K562 (cell line): ENCODE results near the gene MATN1. TPM values are rescaled to one million over a fixed set of nuclear protein-coding genes. Genes with fewer than 3 reads are reported as not detected.

Experiments used
- FOXA1 ChIP-seq: fragments of 450-650 bp; IDR thresholded peaks from 2 replicates; pipeline ENCODE4 v1.6.1; 2016; ENCODE audit warnings: mild to moderate bottlenecking, borderline replicate concordance
- ILK ChIP-seq: fragments of 450-650 bp; IDR thresholded peaks from 2 replicates; pipeline ENCODE4 v1.6.1; 2016; ENCODE audit warnings: missing genetic modification characterization, low read depth, mild to moderate bottlenecking, missing compliant biosample characterization, moderate library complexity, borderline replicate concordance
- KDM4B ChIP-seq, 2 experiments: fragments of 450-650 bp in 1 of 2; sonication (generic) in 1 of 2; IDR thresholded peaks; 2 replicates each; pipeline ENCODE4 v1.6.1; 2016 to 2017; ENCODE audit warnings: borderline replicate concordance in 2 of 2, antibody characterized with exemption in 1 of 2, low read depth in 1 of 2, mild to moderate bottlenecking in 1 of 2
- LEF1 ChIP-seq: fragments of 450-650 bp; IDR thresholded peaks from 2 replicates; pipeline ENCODE4 v1.6.1; 2016; ENCODE audit warnings: mild to moderate bottlenecking
- TBL1XR1 ChIP-seq, 2 experiments: IDR thresholded peaks; 2 replicates each; pipeline ENCODE4 v1.6.1; 2012; ENCODE audit warnings: improper control_type of control experiment in 2 of 2, low read length in 2 of 2, mild to moderate bottlenecking in 1 of 2
- ZNF143 ChIP-seq: sonication (generic); formaldehyde crosslinking; IDR thresholded peaks from 2 replicates; pipeline ENCODE4 v1.9.0; 2022; ENCODE audit warnings: mild to moderate bottlenecking, missing genetic modification reagents
- ZNF175 ChIP-seq: fragments of 200-800 bp; sonication (Bioruptor generic); IDR thresholded peaks from 2 replicates; pipeline ENCODE4 v1.6.1; 2016; ENCODE audit warnings: low read depth, mild to moderate bottlenecking, missing genetic modification characterization, missing compliant biosample characterization
- ZNF253 ChIP-seq: fragments of 250-450 bp; sonication (Bioruptor Pico); conservative IDR thresholded peaks from 2 replicates; pipeline ENCODE4 v1.6.1; 2021; ENCODE audit warnings: mild to moderate bottlenecking
- ZNF584 ChIP-seq: fragments of 200-800 bp; sonication (Bioruptor generic); IDR thresholded peaks from 2 replicates; pipeline ENCODE4 v1.6.1; 2016; ENCODE audit warnings: low read depth, mild to moderate bottlenecking, missing genetic modification characterization, missing compliant biosample characterization
- ZNF780A ChIP-seq: fragments of 250-450 bp; sonication (Bioruptor Pico); IDR thresholded peaks from 2 replicates; pipeline ENCODE4 v1.5.0; 2021; ENCODE audit warnings: mild to moderate bottlenecking
- polyA plus RNA-seq, 8 experiments: library from polyadenylated mRNA; depleted of rRNA in 4 of 8; stranded (reverse) in 5 of 8; unstranded in 3 of 8; fragments of >200 nt; fragmentation: Nextera tagmentation in 2 of 8; fragmentation: Illumina TruSeq in 1 of 8; extraction: Ambion mirVana in 2 of 8; extraction: Trizol in 1 of 8; gene quantifications; 2 replicates each; pipeline versions ENCODE4 v1.2.1 to v1.2.3, GENCODE V29; 2011 to 2014; ENCODE audit warnings: inconsistent platforms in 1 of 8, missing spikeins in 1 of 8
- total RNA-seq, 7 experiments: library from RNA; depleted of rRNA in 6 of 7; stranded (reverse); fragments of >200 nt in 6 of 7; fragmentation: Illumina TruSeq in 2 of 7; extraction: Trizol in 2 of 7; gene quantifications; 2 replicates each; pipeline versions ENCODE4 v1.2.1 to v1.2.3, GENCODE V29; 2011 to 2021; ENCODE audit warnings: low replicate concordance in 1 of 7
- TF ChIP-seq, protein P1 (sequence below): fragments of 250-450 bp; sonication (Bioruptor Pico); IDR thresholded peaks from 2 replicates; pipeline ENCODE4 v1.4.0; 2020
- TF ChIP-seq, protein P2 (sequence below): sonication (generic); formaldehyde crosslinking; IDR thresholded peaks from 2 replicates; pipeline ENCODE4 v1.8.0; 2022; ENCODE audit warnings: missing genetic modification reagents, mild to moderate bottlenecking, borderline replicate concordance

MATN1 gene
- total and polyA plus RNA-seq, 9 of the 15 experiments (the other 6 are each of a cell fraction or from before 2014, with no cell fraction given): 0.10 to 2.3 (median 1.2) TPM

DNA sequence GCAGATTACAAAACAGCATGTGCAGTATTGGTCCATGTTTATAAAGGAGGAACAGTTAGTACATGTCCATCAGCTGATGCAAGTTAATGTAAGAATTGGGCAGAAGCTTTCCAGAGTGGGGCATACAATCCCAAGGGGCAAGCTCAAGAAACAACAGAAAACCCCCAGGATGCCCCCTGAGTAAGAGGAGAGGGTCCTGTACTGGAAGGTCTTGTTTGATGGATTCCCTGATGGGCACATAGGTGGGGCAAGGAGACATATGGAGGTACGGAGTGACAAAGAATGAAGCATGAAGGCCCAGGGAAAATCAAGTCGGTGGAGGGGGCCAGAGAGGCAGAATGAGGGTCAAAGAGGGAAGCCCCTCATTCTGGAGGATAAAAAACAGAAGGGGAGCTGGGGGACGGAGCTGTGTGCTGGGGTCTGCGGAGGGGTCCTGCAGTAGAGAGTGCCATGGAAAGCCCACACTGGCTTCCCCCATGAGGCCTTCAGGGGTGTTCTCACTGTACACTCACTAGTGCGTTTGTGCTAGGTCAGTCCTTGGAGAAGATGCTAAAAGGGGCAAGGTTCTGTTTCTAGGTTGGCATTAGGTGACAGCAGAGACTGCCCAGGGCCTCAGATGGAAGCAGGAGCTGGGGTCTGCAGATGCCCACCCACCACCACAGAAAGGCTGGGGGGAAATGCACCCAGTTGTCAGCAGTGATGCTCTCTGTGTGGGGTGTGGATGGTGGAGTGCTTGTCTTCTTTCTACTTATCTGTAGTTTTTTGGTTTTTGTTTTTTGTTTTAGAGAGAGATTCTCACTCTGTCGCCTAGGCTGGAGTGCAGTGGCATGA is 12.5 kb upstream of the MATN1 start (continued):
- TF ChIP-seq, protein P1, sequence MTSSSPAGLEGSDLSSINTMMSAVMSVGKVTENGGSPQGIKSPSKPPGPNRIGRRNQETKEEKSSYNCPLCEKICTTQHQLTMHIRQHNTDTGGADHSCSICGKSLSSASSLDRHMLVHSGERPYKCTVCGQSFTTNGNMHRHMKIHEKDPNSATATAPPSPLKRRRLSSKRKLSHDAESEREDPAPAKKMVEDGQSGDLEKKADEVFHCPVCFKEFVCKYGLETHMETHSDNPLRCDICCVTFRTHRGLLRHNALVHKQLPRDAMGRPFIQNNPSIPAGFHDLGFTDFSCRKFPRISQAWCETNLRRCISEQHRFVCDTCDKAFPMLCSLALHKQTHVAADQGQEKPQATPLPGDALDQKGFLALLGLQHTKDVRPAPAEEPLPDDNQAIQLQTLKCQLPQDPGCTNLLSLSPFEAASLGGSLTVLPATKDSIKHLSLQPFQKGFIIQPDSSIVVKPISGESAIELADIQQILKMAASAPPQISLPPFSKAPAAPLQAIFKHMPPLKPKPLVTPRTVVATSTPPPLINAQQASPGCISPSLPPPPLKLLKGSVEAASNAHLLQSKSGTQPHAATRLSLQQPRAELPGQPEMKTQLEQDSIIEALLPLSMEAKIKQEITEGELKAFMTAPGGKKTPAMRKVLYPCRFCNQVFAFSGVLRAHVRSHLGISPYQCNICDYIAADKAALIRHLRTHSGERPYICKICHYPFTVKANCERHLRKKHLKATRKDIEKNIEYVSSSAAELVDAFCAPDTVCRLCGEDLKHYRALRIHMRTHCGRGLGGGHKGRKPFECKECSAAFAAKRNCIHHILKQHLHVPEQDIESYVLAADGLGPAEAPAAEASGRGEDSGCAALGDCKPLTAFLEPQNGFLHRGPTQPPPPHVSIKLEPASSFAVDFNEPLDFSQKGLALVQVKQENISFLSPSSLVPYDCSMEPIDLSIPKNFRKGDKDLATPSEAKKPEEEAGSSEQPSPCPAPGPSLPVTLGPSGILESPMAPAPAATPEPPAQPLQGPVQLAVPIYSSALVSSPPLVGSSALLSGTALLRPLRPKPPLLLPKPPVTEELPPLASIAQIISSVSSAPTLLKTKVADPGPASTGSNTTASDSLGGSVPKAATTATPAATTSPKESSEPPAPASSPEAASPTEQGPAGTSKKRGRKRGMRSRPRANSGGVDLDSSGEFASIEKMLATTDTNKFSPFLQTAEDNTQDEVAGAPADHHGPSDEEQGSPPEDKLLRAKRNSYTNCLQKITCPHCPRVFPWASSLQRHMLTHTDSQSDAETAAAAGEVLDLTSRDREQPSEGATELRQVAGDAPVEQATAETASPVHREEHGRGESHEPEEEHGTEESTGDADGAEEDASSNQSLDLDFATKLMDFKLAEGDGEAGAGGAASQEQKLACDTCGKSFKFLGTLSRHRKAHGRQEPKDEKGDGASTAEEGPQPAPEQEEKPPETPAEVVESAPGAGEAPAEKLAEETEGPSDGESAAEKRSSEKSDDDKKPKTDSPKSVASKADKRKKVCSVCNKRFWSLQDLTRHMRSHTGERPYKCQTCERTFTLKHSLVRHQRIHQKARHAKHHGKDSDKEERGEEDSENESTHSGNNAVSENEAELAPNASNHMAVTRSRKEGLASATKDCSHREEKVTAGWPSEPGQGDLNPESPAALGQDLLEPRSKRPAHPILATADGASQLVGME: no peak
- TF ChIP-seq ZNF584 (CRISPR knock-in tag) (peak; percentile 91), TBL1XR1 (IDR thresholded peaks at IDR 0.05; ENCODE audit: low read length in 2 of 2) (no peak), LEF1 (no peak), KDM4B (IDR thresholded peaks at IDR 0.05; ENCODE audit: borderline replicate concordance in 2 of 2, low read depth in 1 of 2) (no peak), ILK (tag) (no peak), ZNF780A (CRISPR knock-in tag) (no peak), ZNF143 (CRISPR knock-in tag) (no peak), FOXA1 (no peak), ZNF253 (CRISPR knock-in tag) (no peak), ZNF175 (peak; percentile 92)
- TF ChIP-seq, protein P2, sequence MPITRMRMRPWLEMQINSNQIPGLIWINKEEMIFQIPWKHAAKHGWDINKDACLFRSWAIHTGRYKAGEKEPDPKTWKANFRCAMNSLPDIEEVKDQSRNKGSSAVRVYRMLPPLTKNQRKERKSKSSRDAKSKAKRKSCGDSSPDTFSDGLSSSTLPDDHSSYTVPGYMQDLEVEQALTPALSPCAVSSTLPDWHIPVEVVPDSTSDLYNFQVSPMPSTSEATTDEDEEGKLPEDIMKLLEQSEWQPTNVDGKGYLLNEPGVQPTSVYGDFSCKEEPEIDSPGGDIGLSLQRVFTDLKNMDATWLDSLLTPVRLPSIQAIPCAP (CRISPR knock-in tag): no peak
